HepG2 (cell line): ENCODE measurements around the gene AARS2. TPM values are rescaled to one million over a fixed set of nuclear protein-coding genes. Genes with fewer than 3 reads are reported as not detected.

Experiments used
- AHR ChIP-seq: IDR thresholded peaks from 2 replicates; pipeline ENCODE4 v1.6.1; 2018; ENCODE audit warnings: missing genetic modification reagents, missing compliant biosample characterization
- CC2D1A ChIP-seq: sonication (generic); formaldehyde crosslinking; IDR thresholded peaks from 2 replicates; pipeline ENCODE4 v1.8.1; 2023; ENCODE audit warnings: mild to moderate bottlenecking, missing genetic modification reagents
- CHD2 ChIP-seq: IDR thresholded peaks from 2 replicates; pipeline ENCODE4 v1.6.1; 2011; ENCODE audit warnings: low read depth, low read length, improper control_type of control experiment
- KDM3A ChIP-seq: IDR thresholded peaks from 2 replicates; pipeline ENCODE4 v1.6.1; 2018; ENCODE audit warnings: low read depth, missing compliant biosample characterization
- POLR2A ChIP-seq, 2 experiments: IDR thresholded peaks; 2 replicates each; pipeline ENCODE4 v1.6.1; 2011; ENCODE audit warnings: low read depth in 2 of 2, low read length in 2 of 2, mild to moderate bottlenecking in 1 of 2, moderate library complexity in 1 of 2; ENCODE audit not compliant: insufficient read depth in 1 of 2
- RERE ChIP-seq: IDR thresholded peaks from 2 replicates; pipeline ENCODE4 v1.6.1; 2016; ENCODE audit warnings: low read depth, missing genetic modification reagents, missing compliant biosample characterization
- SRSF1 ChIP-seq: fragments of 200-400 bp; formaldehyde crosslinking; optimal IDR thresholded peaks from 2 replicates; pipeline ENCODE3; 2017; ENCODE audit warnings: mild to moderate bottlenecking, low read depth, low read length, moderate library complexity
- TRIM24 ChIP-seq: sonication (generic); formaldehyde crosslinking; IDR thresholded peaks from 2 replicates; pipeline ENCODE4 v1.8.0; 2022; ENCODE audit warnings: mild to moderate bottlenecking, missing genetic modification reagents
- ZFP1 ChIP-seq: IDR thresholded peaks from 2 replicates; pipeline ENCODE4 v1.6.1; 2016
- ZNF24 ChIP-seq: fragments of 450-650 bp; IDR thresholded peaks from 2 replicates; pipeline ENCODE4 v1.6.1; 2017; ENCODE audit warnings: antibody characterized with exemption, mild to moderate bottlenecking
- ZNF263 ChIP-seq: sonication (generic); formaldehyde crosslinking; IDR thresholded peaks from 2 replicates; pipeline ENCODE4 v1.4.0; 2020; ENCODE audit warnings: missing genetic modification reagents
- ZNF546 ChIP-seq: sonication (generic); formaldehyde crosslinking; conservative IDR thresholded peaks from 2 replicates; pipeline ENCODE4 v1.8.1; 2023; ENCODE audit warnings: mild to moderate bottlenecking, missing genetic modification reagents
- ZNF792 ChIP-seq: IDR thresholded peaks from 2 replicates; pipeline ENCODE4 v1.6.1; 2016
- ZNF850 ChIP-seq: sonication (generic); formaldehyde crosslinking; conservative IDR thresholded peaks from 2 replicates; pipeline ENCODE4 v1.9.0; 2021; ENCODE audit warnings: mild to moderate bottlenecking, missing genetic modification reagents
- polyA plus RNA-seq, 8 experiments: library from polyadenylated mRNA; depleted of rRNA in 3 of 8; stranded (reverse) in 7 of 8; unstranded in 1 of 8; fragments of >200 nt; fragmentation: Illumina TruSeq in 4 of 8; extraction: Trizol in 4 of 8; gene quantifications; 2 replicates each; pipeline versions ENCODE4 v1.2.1 to v1.2.3, GENCODE V29; 2011 to 2016; ENCODE audit warnings: low read depth in 4 of 8, missing spikeins in 1 of 8, mixed read lengths in 1 of 8; ENCODE audit not compliant: insufficient read depth in 1 of 8
- total RNA-seq, 5 experiments: library from RNA; depleted of rRNA; stranded (reverse); fragments of >200 nt; fragmentation: Illumina TruSeq; extraction: Trizol; gene quantifications; 2 replicates each; pipeline ENCODE4 v1.2.3, GENCODE V29; 2016; ENCODE audit warnings: low read depth in 1 of 5
- TF ChIP-seq, protein P1 (sequence below): IDR thresholded peaks from 2 replicates; pipeline ENCODE4 v1.4.0; 2020; ENCODE audit warnings: mild to moderate bottlenecking, missing genetic modification reagents
- TF ChIP-seq, protein P2 (sequence below), 2 experiments: sonication (generic) in 1 of 2; formaldehyde crosslinking in 1 of 2; IDR thresholded peaks; 2 replicates each; pipeline versions ENCODE4 v1.4.0 to v1.6.1; 2016 to 2020; ENCODE audit warnings: borderline replicate concordance in 1 of 2, low read depth in 1 of 2, mild to moderate bottlenecking in 1 of 2, missing genetic modification reagents in 1 of 2

The AARS2 gene
- total and polyA plus RNA-seq, 2 of the 13 experiments (the other 11 are each of a cell fraction or from before 2014, with no cell fraction given) = 7.5 to 24.1 TPM

DNA sequence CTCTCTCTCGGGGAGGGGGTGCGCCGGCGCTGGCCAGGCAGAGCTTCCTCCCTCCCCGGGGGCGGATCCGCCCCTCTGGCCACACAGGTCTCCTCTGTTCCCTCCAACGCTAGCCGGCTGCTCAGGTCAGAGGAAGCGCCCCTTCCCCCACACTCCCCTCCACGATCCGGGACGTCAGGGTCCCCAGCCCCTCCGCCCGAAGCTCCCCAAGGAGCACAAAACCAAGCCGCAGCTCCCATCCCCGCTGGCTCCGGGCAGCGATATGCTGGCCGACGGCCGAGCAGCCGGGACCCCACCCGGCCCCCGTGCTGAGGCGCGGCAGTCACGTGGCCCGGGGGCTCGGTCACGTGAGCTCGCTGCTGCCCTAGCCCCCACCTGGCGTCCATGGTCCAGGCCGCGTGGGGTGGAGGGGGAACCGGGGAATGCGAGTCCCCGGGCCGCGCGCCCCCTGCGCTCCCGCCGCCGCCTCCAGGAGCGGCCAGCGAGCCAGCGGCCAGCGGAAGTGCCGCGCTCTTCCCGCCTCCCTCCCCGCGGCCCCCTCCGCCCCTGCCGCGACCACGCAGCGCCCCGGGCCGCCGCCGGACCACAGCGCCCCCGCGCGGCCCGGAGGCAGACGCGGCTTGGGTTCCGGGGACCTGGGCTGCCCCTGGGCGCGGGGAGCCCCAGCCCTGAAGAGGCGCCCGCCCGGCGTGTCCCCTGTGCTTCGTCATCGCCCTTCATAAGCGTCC is 56.0 kb downstream of the AARS2 start, which contains the start of gene SLC35B2 (continued):
- TF ChIP-seq RERE = peak; percentile 37; the same call in 1 of the 2 replicates
- TF ChIP-seq ZFP1 = peak; percentile 38; the same call in 1 of the 2 replicates
- peak; percentile 78; the same call in 1 of the 2 replicates for TF ChIP-seq KDM3A
- no peak; the same call in 1 of the 2 replicates for TF ChIP-seq CHD2
- TF ChIP-seq, protein P1, sequence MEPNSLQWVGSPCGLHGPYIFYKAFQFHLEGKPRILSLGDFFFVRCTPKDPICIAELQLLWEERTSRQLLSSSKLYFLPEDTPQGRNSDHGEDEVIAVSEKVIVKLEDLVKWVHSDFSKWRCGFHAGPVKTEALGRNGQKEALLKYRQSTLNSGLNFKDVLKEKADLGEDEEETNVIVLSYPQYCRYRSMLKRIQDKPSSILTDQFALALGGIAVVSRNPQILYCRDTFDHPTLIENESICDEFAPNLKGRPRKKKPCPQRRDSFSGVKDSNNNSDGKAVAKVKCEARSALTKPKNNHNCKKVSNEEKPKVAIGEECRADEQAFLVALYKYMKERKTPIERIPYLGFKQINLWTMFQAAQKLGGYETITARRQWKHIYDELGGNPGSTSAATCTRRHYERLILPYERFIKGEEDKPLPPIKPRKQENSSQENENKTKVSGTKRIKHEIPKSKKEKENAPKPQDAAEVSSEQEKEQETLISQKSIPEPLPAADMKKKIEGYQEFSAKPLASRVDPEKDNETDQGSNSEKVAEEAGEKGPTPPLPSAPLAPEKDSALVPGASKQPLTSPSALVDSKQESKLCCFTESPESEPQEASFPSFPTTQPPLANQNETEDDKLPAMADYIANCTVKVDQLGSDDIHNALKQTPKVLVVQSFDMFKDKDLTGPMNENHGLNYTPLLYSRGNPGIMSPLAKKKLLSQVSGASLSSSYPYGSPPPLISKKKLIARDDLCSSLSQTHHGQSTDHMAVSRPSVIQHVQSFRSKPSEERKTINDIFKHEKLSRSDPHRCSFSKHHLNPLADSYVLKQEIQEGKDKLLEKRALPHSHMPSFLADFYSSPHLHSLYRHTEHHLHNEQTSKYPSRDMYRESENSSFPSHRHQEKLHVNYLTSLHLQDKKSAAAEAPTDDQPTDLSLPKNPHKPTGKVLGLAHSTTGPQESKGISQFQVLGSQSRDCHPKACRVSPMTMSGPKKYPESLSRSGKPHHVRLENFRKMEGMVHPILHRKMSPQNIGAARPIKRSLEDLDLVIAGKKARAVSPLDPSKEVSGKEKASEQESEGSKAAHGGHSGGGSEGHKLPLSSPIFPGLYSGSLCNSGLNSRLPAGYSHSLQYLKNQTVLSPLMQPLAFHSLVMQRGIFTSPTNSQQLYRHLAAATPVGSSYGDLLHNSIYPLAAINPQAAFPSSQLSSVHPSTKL = peak; percentile 47; the same call in 1 of the 2 replicates
- TF ChIP-seq TRIM24 (CRISPR knock-in tag) = no peak
- TF ChIP-seq ZNF850 (CRISPR knock-in tag) = 0 out of 2 replicates have a peak, but pooled peaks have one; percentile 77
- TF ChIP-seq AHR (CRISPR knock-in tag) = peak; percentile 90
- no peak for TF ChIP-seq CC2D1A (CRISPR knock-in tag)
- TF ChIP-seq ZNF792 (CRISPR knock-in tag) = peak; percentile 75
- no peak; the same call in 1 of the 2 replicates for TF ChIP-seq ZNF263 (CRISPR knock-in tag)
- TF ChIP-seq ZNF546 = peak; percentile 91; the same call in 1 of the 2 replicates
- TF ChIP-seq, protein P2, sequence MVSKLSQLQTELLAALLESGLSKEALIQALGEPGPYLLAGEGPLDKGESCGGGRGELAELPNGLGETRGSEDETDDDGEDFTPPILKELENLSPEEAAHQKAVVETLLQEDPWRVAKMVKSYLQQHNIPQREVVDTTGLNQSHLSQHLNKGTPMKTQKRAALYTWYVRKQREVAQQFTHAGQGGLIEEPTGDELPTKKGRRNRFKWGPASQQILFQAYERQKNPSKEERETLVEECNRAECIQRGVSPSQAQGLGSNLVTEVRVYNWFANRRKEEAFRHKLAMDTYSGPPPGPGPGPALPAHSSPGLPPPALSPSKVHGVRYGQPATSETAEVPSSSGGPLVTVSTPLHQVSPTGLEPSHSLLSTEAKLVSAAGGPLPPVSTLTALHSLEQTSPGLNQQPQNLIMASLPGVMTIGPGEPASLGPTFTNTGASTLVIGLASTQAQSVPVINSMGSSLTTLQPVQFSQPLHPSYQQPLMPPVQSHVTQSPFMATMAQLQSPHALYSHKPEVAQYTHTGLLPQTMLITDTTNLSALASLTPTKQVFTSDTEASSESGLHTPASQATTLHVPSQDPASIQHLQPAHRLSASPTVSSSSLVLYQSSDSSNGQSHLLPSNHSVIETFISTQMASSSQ (IDR thresholded peaks at IDR 0.05; ENCODE audit: low read depth) = no peak
- TF ChIP-seq, protein P2 (CRISPR knock-in tag; IDR thresholded peaks at IDR 0.05; ENCODE audit: borderline replicate concordance) = peak; percentile 71
- TF ChIP-seq POLR2A (IDR thresholded peaks at IDR 0.05; ENCODE audit: insufficient read depth in 1 of 2, low read depth in 2 of 2, low read length in 2 of 2) = peak in 1 of 2 experiments; percentile 70; a peak in 2 of 4 replicates
- TF ChIP-seq SRSF1 = peak; percentile 87
- TF ChIP-seq ZNF24 = 0 out of 2 replicates have a peak, but pooled peaks have one; percentile 30
